Left lung (tissue), 10 donors: ENCODE data around the gene ATF1. TPM values are rescaled to one million over a fixed set of nuclear protein-coding genes. Genes with fewer than 3 reads are reported as not detected.

Experiments used
- ATAC-seq: fragments of 200-7000 bp; cut with Tn5 transposase; one replicate; pipeline ENCODE4 v1.9.1; 2020; ENCODE audit warnings: moderate library complexity
- DNase-seq, 4 donors: peaks; one replicate each; pipeline ENCODE4 v3.0.0-alpha.2; 2013 to 2020
- H3K27ac ChIP-seq, 2 donors: fragments of 200-600 bp; sonication (generic) in 1 of 2; one replicate each; pipeline versions ENCODE4 v1.5.0 to v1.8.0; 2020 to 2021
- H3K27me3 ChIP-seq, 2 donors: fragments of 200-600 bp; sonication (generic) in 1 of 2; one replicate each; pipeline versions ENCODE4 v1.5.0 to v1.8.0; 2020 to 2021
- H3K36me3 ChIP-seq, 2 donors: fragments of 200-600 bp; sonication (generic) in 1 of 2; one replicate each; pipeline versions ENCODE4 v1.5.0 to v1.8.0; 2020 to 2021
- H3K4me1 ChIP-seq, 2 donors: fragments of 200-600 bp; one replicate each; pipeline ENCODE4 v1.8.0; 2021
- H3K4me3 ChIP-seq, 2 donors: fragments of 200-600 bp; sonication (generic) in 1 of 2; one replicate each; pipeline versions ENCODE4 v1.5.0 to v1.8.0; 2020 to 2021; ENCODE audit warnings: mild to moderate bottlenecking in 1 of 2
- H3K9me3 ChIP-seq, 2 donors: fragments of 200-600 bp; sonication (generic) in 1 of 2; one replicate each; pipeline versions ENCODE4 v1.5.0 to v1.8.0; 2020 to 2021
- CTCF ChIP-seq, 2 donors: fragments of 200-600 bp; sonication (generic) in 1 of 2; IDR thresholded peaks; one replicate each; pipeline versions ENCODE4 v1.5.0 to v1.8.0; 2021; ENCODE audit warnings: antibody characterized with exemption in 2 of 2
- intact Hi-C, 2 donors: fragments of 100-400 bp; cut with DNase I; formaldehyde crosslinking; loops; one replicate each; pipeline versions ENCODE4 v1.11.2 to v1.14.2; 2022
- polyA plus RNA-seq, 6 donors: library from polyadenylated mRNA; unstranded; fragments of 120-200 nt; gene quantifications; one replicate each; pipeline ENCODE4 v1.2.1, GENCODE V29; 2013; ENCODE audit not compliant: insufficient read length in 6 of 6
- total RNA-seq, 2 donors: library from RNA; stranded (reverse); fragmentation: NEBNext Ultra II Directional; extraction: Animal tissue kit (Norgen Biotek cat#: 25700); gene quantifications; one replicate each; pipeline ENCODE4 v1.2.1, GENCODE V29; 2021
- donor health status: DM: no; HTN: yes; CAD: no.
- donor health status: DM: no; HTN: no; CAD: no.

The ATF1 gene
- total and polyA plus RNA-seq, 8 donors, result 33.0 to 56.4 (median 45.9) TPM

- H3K4me1 ChIP-seq, result peaks cover 0 to 12% of the 10 kb centered on the region in 2 donors
- TF ChIP-seq CTCF (IDR thresholded peaks at IDR 0.05), result no peak
- no peaks in the 10 kb centered on the region for H3K27me3 ChIP-seq
- peaks cover 0 to 29% of the 10 kb centered on the region in 2 donors for H3K36me3 ChIP-seq
- DNase-seq (no peak), ATAC-seq (no peak)
- H3K9me3 ChIP-seq, result no peaks in the 10 kb centered on the region
- H3K27ac ChIP-seq, result no peak overlapping the region
- H3K4me3 ChIP-seq, result no peak overlapping the region
- intact Hi-C loops, result no loop called here
Observed at GRCh38 chr12:50784501-50784900, 20.6 kb downstream of the ATF1 start.

GRCh38 chr12:50785406-50786001 lies 21.6 kb downstream of the ATF1 start:
- H3K36me3 ChIP-seq, result peaks cover 0 to 28% of the 10 kb centered on the region in 2 donors
- no peak overlapping the region for H3K4me3 ChIP-seq
- no peaks in the 10 kb centered on the region for H3K9me3 ChIP-seq
- DNase-seq, result no peak
- peaks cover 0 to 12% of the 10 kb centered on the region in 2 donors for H3K4me1 ChIP-seq
- peak overlapping the region; percentile 63 to 71 for H3K27ac ChIP-seq
- no peak for TF ChIP-seq CTCF (IDR thresholded peaks at IDR 0.05)
- no peak for ATAC-seq
- no peaks in the 10 kb centered on the region for H3K27me3 ChIP-seq
- intact Hi-C loops, result no loop called here

- ATAC-seq, result peak; percentile 94
- peak overlapping the region; percentile 63 to 71 for H3K27ac ChIP-seq
- no peak for TF ChIP-seq CTCF (IDR thresholded peaks at IDR 0.05)
- intact Hi-C loops, result no loop called here
- DNase-seq, result no peak
- peaks cover 0 to 17% of the 10 kb centered on the region in 2 donors for H3K36me3 ChIP-seq
- H3K4me3 ChIP-seq, result no peak overlapping the region
- H3K27me3 ChIP-seq, result no peaks in the 10 kb centered on the region
- H3K9me3 ChIP-seq, result no peaks in the 10 kb centered on the region
- H3K4me1 ChIP-seq, result peaks cover 0 to 12% of the 10 kb centered on the region in 2 donors
Observed at GRCh38 chr12:50786498-50787231, 22.8 kb downstream of the ATF1 start.

- no peak for DNase-seq
- no peak for TF ChIP-seq CTCF (IDR thresholded peaks at IDR 0.05)
- peaks cover 0 to 10% of the 10 kb centered on the region in 2 donors for H3K36me3 ChIP-seq
- H3K4me1 ChIP-seq, result peaks cover 0 to 12% of the 10 kb centered on the region in 2 donors
- no peak for ATAC-seq
- intact Hi-C loops, result no loop called here
- H3K4me3 ChIP-seq, result no peak overlapping the region
- no peaks in the 10 kb centered on the region for H3K27me3 ChIP-seq
- H3K9me3 ChIP-seq, result no peaks in the 10 kb centered on the region
- H3K27ac ChIP-seq, result peak overlapping the region; percentile 44 to 63
Observed at GRCh38 chr12:50787618-50788017, 23.7 kb downstream of the ATF1 start.

GRCh38 chr12:50788561-50788960 lies 24.7 kb downstream of the ATF1 start:
- H3K27ac ChIP-seq, result no peak overlapping the region
- ATAC-seq, result no peak
- H3K4me3 ChIP-seq, result no peak overlapping the region

More at GRCh38 chr12:50788561-50788960, 24.7 kb downstream of the ATF1 start:
- no peaks in the 10 kb centered on the region for H3K27me3 ChIP-seq
- peaks cover 0 to 7% of the 10 kb centered on the region in 2 donors for H3K36me3 ChIP-seq
- H3K4me1 ChIP-seq, result peaks cover 0 to 12% of the 10 kb centered on the region in 2 donors
- intact Hi-C loops, result no loop called here
- no peak for TF ChIP-seq CTCF (IDR thresholded peaks at IDR 0.05)
- no peaks in the 10 kb centered on the region for H3K9me3 ChIP-seq
- no peak for DNase-seq
